Dedifferentiated amniotic fluid mesenchymal stem cell (primary cell): ENCODE measurements around the gene HSPA13.
"Not testable (repeated sequence)": the region's sequence is repeated elsewhere in the genome, so short reads cannot be mapped to it uniquely, and the experiment has no call there.

ENCODE experiments used
- DNase-seq: peaks from one replicate; pipeline ENCODE4 v3.0.0-alpha.2; 2016; ENCODE audit errors: extremely low spot score

The HSPA13 gene, protein sequence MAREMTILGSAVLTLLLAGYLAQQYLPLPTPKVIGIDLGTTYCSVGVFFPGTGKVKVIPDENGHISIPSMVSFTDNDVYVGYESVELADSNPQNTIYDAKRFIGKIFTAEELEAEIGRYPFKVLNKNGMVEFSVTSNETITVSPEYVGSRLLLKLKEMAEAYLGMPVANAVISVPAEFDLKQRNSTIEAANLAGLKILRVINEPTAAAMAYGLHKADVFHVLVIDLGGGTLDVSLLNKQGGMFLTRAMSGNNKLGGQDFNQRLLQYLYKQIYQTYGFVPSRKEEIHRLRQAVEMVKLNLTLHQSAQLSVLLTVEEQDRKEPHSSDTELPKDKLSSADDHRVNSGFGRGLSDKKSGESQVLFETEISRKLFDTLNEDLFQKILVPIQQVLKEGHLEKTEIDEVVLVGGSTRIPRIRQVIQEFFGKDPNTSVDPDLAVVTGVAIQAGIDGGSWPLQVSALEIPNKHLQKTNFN

DNA sequence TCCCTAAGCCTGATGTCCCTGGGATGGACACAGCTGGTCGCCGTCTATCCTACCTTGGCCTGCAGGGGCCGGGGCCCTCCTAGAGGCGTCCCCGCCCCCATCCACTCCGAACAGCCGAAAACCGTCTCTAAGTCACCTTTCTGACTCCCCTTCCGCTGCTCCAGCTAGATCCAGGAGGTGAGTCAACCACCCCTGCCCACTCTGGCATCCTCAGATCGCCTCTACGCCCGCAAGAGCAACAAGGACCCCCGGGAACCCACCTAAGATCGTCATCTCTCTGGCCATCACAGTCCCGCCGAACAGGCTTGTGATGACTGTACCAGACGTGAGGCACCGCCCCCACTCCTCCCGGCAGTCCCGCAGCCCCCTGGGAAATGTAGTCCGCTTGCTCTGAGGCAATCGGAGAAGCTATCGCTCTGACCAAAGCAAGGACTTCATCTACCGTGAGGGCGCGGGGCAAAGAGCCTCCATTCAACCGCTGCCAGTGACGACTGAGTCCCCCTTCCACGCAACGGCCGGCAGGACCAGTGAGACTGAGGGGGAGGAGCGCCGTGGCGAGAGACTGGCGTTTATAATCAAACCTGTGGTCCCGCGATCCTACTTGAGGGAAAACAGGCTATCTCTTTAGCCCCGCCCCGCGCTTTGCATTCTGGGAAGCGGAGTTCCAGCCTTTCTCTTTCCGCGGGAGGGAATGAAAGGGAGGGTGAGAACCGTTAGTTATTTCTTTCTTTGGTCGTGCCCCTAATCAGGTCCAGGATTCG, at the start of gene HSPA13:
Gene HSPA13 (minus strand): TSS at position 312 of the 761 bp plus-strand sequence. CDS start 27 bp downstream, at position 285.
- peak; percentile 100 for DNase-seq

DNA sequence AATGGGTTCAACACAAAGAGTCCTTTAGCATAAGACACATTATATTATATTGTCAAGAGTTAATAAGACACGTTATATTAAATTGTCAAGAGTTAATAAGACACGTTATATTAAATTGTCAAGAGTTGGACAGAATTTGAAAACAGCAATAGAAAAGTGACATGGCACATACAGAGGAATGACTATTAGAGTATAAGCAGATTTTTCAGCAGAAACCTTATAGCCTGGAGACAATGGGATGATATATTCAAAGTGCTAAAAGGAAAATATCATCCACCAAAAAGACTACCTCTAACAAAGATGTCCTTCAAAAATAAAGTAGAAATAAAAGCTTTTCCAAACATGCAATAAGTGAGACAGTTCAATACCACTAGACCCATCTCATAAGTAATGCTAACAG, 36.0 kb upstream of the HSPA13 start:
- DNase-seq, result no peak

DNA sequence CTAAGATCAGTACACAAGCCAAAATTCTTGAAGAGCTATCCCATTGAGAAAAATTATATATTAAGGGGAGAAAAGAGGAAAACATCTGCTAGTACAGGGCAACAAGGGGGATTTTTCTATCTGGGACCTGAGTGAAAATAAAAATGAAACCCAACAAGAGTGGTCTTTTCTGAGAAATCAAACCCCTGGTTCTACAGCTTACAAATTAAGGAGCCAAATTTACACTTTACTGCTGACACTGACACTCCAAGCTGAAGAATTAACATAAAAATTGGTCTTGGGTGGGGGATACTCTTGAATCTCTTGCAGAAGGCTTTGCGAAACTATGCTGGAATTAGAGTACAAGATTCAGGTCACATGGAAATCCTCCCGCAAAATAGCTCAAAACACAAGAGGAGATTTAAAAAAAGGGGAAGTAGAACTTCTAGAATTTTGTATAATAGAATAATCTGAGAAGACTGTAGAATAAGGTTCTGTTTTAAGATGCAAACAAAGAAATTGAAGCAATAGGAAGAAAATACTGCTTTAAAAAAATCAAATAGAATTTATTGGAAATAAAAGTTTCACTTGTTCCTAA, 32.1 kb upstream of the HSPA13 start:
- DNase-seq, result no peak

DNA sequence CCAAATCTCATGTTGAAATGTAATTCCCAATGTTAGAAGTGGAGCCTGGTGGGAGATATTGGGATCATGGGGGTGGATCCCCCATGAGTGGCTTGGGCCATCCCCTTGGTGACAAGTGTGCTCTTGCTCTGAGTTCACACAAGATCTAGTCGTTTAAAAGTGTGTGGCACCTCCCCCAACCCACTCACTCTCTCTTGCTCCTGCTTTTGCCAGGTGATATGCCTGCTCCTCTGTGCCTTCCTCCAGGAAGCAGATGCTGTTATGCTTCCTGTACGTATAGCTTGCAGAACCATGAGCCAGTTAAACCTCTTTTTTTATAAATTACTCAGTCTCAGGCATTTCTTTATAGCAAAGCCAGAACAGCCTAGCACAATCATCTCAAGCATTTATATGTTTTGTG, 23.0 kb upstream of the HSPA13 start:
- no peak for DNase-seq

- no peak for DNase-seq
Observed at GRCh38 chr21:14405225-14405624, 22.3 kb upstream of the HSPA13 start.

- DNase-seq, result peak; percentile 49
Observed at GRCh38 chr21:14403681-14404318, 20.9 kb upstream of the HSPA13 start.

- DNase-seq, result no peak
Observed at GRCh38 chr21:14401217-14401616, 18.3 kb upstream of the HSPA13 start.

- DNase-seq, result no peak
Observed at GRCh38 chr21:14388282-14388681, 5.3 kb upstream of the HSPA13 start.

DNA sequence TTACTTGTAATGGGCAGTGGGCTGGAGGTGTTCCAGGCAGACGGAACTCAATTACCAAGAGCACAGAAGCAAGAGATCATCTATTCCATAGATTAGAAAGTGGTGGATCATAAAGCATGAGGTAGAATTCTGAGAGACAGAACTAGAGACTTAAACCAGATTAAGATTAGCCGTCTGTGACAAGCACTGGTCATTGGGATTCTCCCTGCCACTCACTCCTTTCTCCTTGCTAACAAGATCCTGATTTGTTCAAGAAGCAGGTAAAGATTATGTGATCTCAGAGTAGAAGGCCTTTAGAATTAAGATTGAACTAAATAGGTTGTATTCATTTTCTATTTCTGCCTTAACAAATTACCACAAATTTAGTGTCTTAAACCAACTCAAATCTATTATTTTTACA, 1.5 kb upstream of the HSPA13 start:
- DNase-seq, result no peak

- DNase-seq, result peak; percentile 44
Observed at GRCh38 chr21:14383596-14384180, 742 bp upstream of the HSPA13 start.

GRCh38 chr21:14382486-14382834, 486 bp downstream of the HSPA13 start:
- DNase-seq, result peak; percentile 28

GRCh38 chr21:14376854-14377253, 6.1 kb downstream of the HSPA13 start:
- DNase-seq, result no peak

GRCh38 chr21:14366998-14367397, 15.9 kb downstream of the HSPA13 start:
- DNase-seq, result no peak

GRCh38 chr21:14361958-14362357, 21.0 kb downstream of the HSPA13 start:
- DNase-seq, result no peak

GRCh38 chr21:14358775-14359174, 24.2 kb downstream of the HSPA13 start:
- DNase-seq, result no peak

DNA sequence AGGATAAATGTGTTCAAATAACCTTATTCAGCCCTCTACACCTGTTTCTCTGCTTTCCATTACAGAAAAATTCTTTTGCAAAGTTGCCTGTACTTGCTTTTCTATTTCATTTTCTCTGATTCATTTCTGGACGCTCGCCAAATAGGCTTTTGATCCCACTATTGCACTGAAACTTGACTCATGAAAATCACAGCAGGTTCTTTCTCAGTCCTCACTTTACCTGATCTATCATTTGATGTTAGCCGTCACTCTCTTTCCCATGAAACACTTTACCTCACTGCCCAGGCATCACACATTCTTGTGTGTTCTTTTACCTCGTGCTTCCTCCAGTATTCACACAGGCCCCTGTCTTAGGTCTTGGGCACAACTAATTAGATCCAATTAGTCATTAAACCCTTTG, 26.2 kb downstream of the HSPA13 start:
- no peak for DNase-seq

DNA sequence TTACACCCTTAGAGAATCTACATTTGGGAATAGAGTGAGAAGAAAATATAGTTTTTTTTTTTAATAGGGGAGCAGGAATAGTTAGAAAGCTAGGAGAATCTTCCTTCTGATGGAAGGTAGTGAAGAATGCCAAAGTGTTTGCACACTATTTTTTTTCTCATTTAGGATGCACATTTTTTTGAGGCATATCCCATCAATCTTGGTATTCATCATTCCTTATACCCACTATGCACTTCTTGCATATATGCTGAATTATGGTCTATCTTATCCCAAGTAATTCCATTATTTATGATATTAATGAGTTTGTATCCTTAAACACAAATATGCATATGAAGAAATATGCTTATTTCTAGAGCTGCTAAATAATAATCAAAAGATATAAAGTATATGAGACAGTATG, 28.4 kb downstream of the HSPA13 start:
- DNase-seq, result no peak

- DNase-seq, result no peak
Observed at GRCh38 chr21:14353726-14354125, 29.2 kb downstream of the HSPA13 start.

DNA sequence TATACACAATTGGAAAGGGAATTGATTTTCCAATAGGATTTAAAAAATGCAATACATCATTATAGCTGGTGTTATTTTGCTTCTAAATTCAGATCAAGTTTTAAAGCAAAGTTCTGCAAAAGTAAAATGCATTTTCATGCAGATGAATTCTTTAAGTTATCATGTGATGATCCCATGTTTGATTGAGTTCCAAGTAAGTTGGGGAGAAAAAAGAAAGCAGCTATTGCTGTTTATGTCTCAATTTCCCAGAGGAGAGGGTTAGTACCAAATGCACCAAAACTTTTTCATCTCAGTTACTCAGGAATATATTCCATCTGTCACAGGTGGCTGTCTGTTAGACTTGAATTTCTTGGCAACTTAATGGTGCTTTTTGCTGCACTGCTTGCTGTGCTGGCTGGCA, 29.7 kb downstream of the HSPA13 start:
- DNase-seq, result no peak

DNA sequence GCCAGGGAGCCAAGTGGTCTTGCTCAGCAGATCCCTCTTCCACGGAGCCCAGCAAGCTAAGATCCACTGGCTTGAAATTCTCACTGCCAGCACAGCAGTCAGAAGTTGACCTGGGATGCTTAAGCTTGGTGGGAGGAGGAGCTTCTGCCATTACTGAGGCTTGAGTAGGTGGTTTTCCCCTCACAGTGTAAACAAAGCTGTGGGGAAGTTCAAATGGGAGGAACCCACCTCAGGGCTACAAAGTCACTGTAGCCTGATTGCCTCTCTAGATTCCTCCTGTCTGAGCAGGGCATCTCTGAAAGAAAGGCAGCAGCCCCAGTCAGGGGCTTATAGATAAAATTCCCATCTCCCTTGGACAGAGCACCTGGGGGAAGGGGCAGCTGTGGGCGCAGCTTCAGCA, 55.6 kb downstream of the HSPA13 start:
- not testable (repeated sequence) for DNase-seq

GRCh38 chr21:14325595-14325994, 57.4 kb downstream of the HSPA13 start:
- no peak for DNase-seq
